ENCODE data around the gene KLC1. TPM values are rescaled to one million over a fixed set of nuclear protein-coding genes. Genes with fewer than 3 reads are reported as not detected.

Gene KLC1
- total and polyA plus RNA-seq, 2 of the 13 experiments (the other 11 are each of a cell fraction or from before 2014, with no cell fraction given), result 53.2 to 63.5 TPM

GRCh38 chr14:103628221-103628683 is 759 bp upstream of the KLC1 start (continued):
- TF ChIP-seq ZNF136 (CRISPR knock-in tag; IDR thresholded peaks at IDR 0.05; ENCODE audit: low read depth) (no peak), HOMEZ (CRISPR knock-in tag; IDR thresholded peaks at IDR 0.05; ENCODE audit: low read depth) (no peak), ZNF124 (CRISPR knock-in tag; IDR thresholded peaks at IDR 0.05) (no peak), RORA (CRISPR knock-in tag; IDR thresholded peaks at IDR 0.05) (no peak), TERF1 (CRISPR knock-in tag; IDR thresholded peaks at IDR 0.05) (no peak), MED1 (CRISPR knock-in tag; IDR thresholded peaks at IDR 0.05) (peak; percentile 24; the same call in 1 of the 2 replicates), ZNF614 (CRISPR knock-in tag; IDR thresholded peaks at IDR 0.05; ENCODE audit: borderline replicate concordance) (no peak), HOXA5 (CRISPR knock-in tag; IDR thresholded peaks at IDR 0.05) (no peak), CBFB (CRISPR knock-in tag; IDR thresholded peaks at IDR 0.05) (no peak), ZNF777 (CRISPR knock-in tag; IDR thresholded peaks at IDR 0.05) (peak; percentile 58; the same call in 1 of the 2 replicates), EZH2 (conservative IDR thresholded peaks at IDR 0.05; ENCODE audit: low read depth, low read length) (no peak), ZNF292 (CRISPR knock-in tag; IDR thresholded peaks at IDR 0.05; ENCODE audit: borderline replicate concordance, low read depth) (no peak), MED8 (CRISPR knock-in tag; IDR thresholded peaks at IDR 0.05; ENCODE audit: insufficient replicate concordance) (no peak), MAX (IDR thresholded peaks at IDR 0.05) (peak; percentile 83), ZNF576 (CRISPR knock-in tag; IDR thresholded peaks at IDR 0.05) (no peak), ZNF75D (CRISPR knock-in tag; IDR thresholded peaks at IDR 0.05; ENCODE audit: borderline replicate concordance) (no peak), ZNF747 (CRISPR knock-in tag; IDR thresholded peaks at IDR 0.05; ENCODE audit: borderline replicate concordance) (no peak; the same call in 1 of the 2 replicates), ZNF251 (CRISPR knock-in tag; IDR thresholded peaks at IDR 0.05) (0 out of 2 replicates have a peak, but pooled peaks have one; percentile 38), ESRRA (CRISPR knock-in tag; IDR thresholded peaks at IDR 0.05; ENCODE audit: low read depth) (peak; percentile 81), TEF (CRISPR knock-in tag; IDR thresholded peaks at IDR 0.05) (no peak), ZNF616 (CRISPR knock-in tag; IDR thresholded peaks at IDR 0.05; ENCODE audit: low read depth) (no peak), ZNF691 (CRISPR knock-in tag; IDR thresholded peaks at IDR 0.05; ENCODE audit: borderline replicate concordance, low read depth) (peak; percentile 9; the same call in 1 of the 2 replicates), SNAPC5 (CRISPR knock-in tag; IDR thresholded peaks at IDR 0.05; ENCODE audit: borderline replicate concordance) (no peak), MED13 (CRISPR knock-in tag; IDR thresholded peaks at IDR 0.05) (peak; percentile 34; the same call in 1 of the 2 replicates), PHF5A (CRISPR knock-in tag; IDR thresholded peaks at IDR 0.05; ENCODE audit: low read depth, unreplicated experiment) (no peak), THAP7 (CRISPR knock-in tag; IDR thresholded peaks at IDR 0.05) (no peak)

Measured in HepG2 (cell line).